ENCODE measurements around the gene TXNL4A.

Gene TXNL4A

GRCh38 chr18:79937103-79937860, 51.1 kb downstream of the TXNL4A start:
- Histone ChIP-seq H3K36me3 (ENCODE audit: insufficient read depth, low read length) (peaks cover 4% of the 10 kb centered on the region), H3K4me1 (ENCODE audit: insufficient read depth, low read length) (no peaks in the 10 kb centered on the region), H3K27me3 (ENCODE audit: control insufficient read depth in 1 of 2, insufficient read depth in 2 of 2, low read length in 2 of 2) (no peaks in the 10 kb centered on the region), H3K9ac (ENCODE audit: low read length) (no peak overlapping the region), H3K27ac (ENCODE audit: low read depth, low read length) (no peak overlapping the region), H3K4me3 (ENCODE audit: low read depth in 1 of 2, low read length in 2 of 2) (no peak overlapping the region), H3K9me3 (ENCODE audit: low read length) (peaks cover 6% of the 10 kb centered on the region)

- Histone ChIP-seq H3K9ac (ENCODE audit: low read length) (no peak overlapping the region), H3K9me3 (ENCODE audit: low read length) (peaks cover 6% of the 10 kb centered on the region), H3K27me3 (ENCODE audit: control insufficient read depth in 1 of 2, insufficient read depth in 2 of 2, low read length in 2 of 2) (no peaks in the 10 kb centered on the region), H3K27ac (ENCODE audit: low read depth, low read length) (no peak overlapping the region), H3K4me1 (ENCODE audit: insufficient read depth, low read length) (no peaks in the 10 kb centered on the region), H3K36me3 (ENCODE audit: insufficient read depth, low read length) (no peaks in the 10 kb centered on the region), H3K4me3 (ENCODE audit: low read depth in 1 of 2, low read length in 2 of 2) (no peak overlapping the region)
Observed at GRCh38 chr18:79936641-79937040, 51.7 kb downstream of the TXNL4A start.

GRCh38 chr18:79935925-79936324, 52.4 kb downstream of the TXNL4A start:
- no peak overlapping the region for H3K27ac ChIP-seq (ENCODE audit: low read depth, low read length)

GRCh38 chr18:79935499-79935898, 52.9 kb downstream of the TXNL4A start:
- Histone ChIP-seq H3K27me3 (ENCODE audit: control insufficient read depth in 1 of 2, insufficient read depth in 2 of 2, low read length in 2 of 2) (no peaks in the 10 kb centered on the region), H3K4me3 (ENCODE audit: low read depth in 1 of 2, low read length in 2 of 2) (no peak overlapping the region), H3K9ac (ENCODE audit: low read length) (no peak overlapping the region), H3K9me3 (ENCODE audit: low read length) (peaks cover 6% of the 10 kb centered on the region), H3K4me1 (ENCODE audit: insufficient read depth, low read length) (no peaks in the 10 kb centered on the region), H3K36me3 (ENCODE audit: insufficient read depth, low read length) (no peaks in the 10 kb centered on the region), H3K27ac (ENCODE audit: low read depth, low read length) (no peak overlapping the region)

More at GRCh38 chr18:79935925-79936324, 52.4 kb downstream of the TXNL4A start:
- H3K4me1 ChIP-seq (ENCODE audit: insufficient read depth, low read length) = no peaks in the 10 kb centered on the region
- peaks cover 6% of the 10 kb centered on the region for H3K9me3 ChIP-seq (ENCODE audit: low read length)
- no peak overlapping the region for H3K4me3 ChIP-seq (ENCODE audit: low read depth in 1 of 2, low read length in 2 of 2)
- H3K27me3 ChIP-seq (ENCODE audit: control insufficient read depth in 1 of 2, insufficient read depth in 2 of 2, low read length in 2 of 2) = no peaks in the 10 kb centered on the region
- H3K36me3 ChIP-seq (ENCODE audit: insufficient read depth, low read length) = no peaks in the 10 kb centered on the region
- H3K9ac ChIP-seq (ENCODE audit: low read length) = no peak overlapping the region

- Histone ChIP-seq H3K36me3 (ENCODE audit: insufficient read depth, low read length) (no peaks in the 10 kb centered on the region), H3K4me1 (ENCODE audit: insufficient read depth, low read length) (no peaks in the 10 kb centered on the region), H3K27ac (ENCODE audit: low read depth, low read length) (no peak overlapping the region)
Observed at GRCh38 chr18:79935098-79935480, 53.3 kb downstream of the TXNL4A start.

GRCh38 chr18:79934311-79935097, 53.9 kb downstream of the TXNL4A start:
- Histone ChIP-seq H3K27ac (ENCODE audit: low read depth, low read length) (no peak overlapping the region), H3K4me1 (ENCODE audit: insufficient read depth, low read length) (no peaks in the 10 kb centered on the region), H3K9me3 (ENCODE audit: low read length) (peaks cover 13% of the 10 kb centered on the region), H3K4me3 (ENCODE audit: low read depth in 1 of 2, low read length in 2 of 2) (no peak overlapping the region), H3K27me3 (ENCODE audit: control insufficient read depth in 1 of 2, insufficient read depth in 2 of 2, low read length in 2 of 2) (no peaks in the 10 kb centered on the region), H3K9ac (ENCODE audit: low read length) (no peak overlapping the region), H3K36me3 (ENCODE audit: insufficient read depth, low read length) (peaks cover under 1% of the 10 kb centered on the region)

More at GRCh38 chr18:79935098-79935480, 53.3 kb downstream of the TXNL4A start:
- H3K9ac ChIP-seq (ENCODE audit: low read length) = no peak overlapping the region
- peaks cover 7% of the 10 kb centered on the region for H3K9me3 ChIP-seq (ENCODE audit: low read length)
- H3K4me3 ChIP-seq (ENCODE audit: low read depth in 1 of 2, low read length in 2 of 2) = no peak overlapping the region
- H3K27me3 ChIP-seq (ENCODE audit: control insufficient read depth in 1 of 2, insufficient read depth in 2 of 2, low read length in 2 of 2) = no peaks in the 10 kb centered on the region

- Histone ChIP-seq H3K9me3 (ENCODE audit: low read length) (peaks cover 19% of the 10 kb centered on the region), H3K36me3 (ENCODE audit: insufficient read depth, low read length) (peaks cover 8% of the 10 kb centered on the region), H3K4me3 (ENCODE audit: low read depth in 1 of 2, low read length in 2 of 2) (no peak overlapping the region), H3K27me3 (ENCODE audit: control insufficient read depth in 1 of 2, insufficient read depth in 2 of 2, low read length in 2 of 2) (no peaks in the 10 kb centered on the region), H3K9ac (ENCODE audit: low read length) (no peak overlapping the region), H3K4me1 (ENCODE audit: insufficient read depth, low read length) (no peaks in the 10 kb centered on the region), H3K27ac (ENCODE audit: low read depth, low read length) (no peak overlapping the region)
Observed at GRCh38 chr18:79933765-79934164, 54.6 kb downstream of the TXNL4A start.

- H3K9ac ChIP-seq (ENCODE audit: low read length) = no peak overlapping the region
- H3K4me1 ChIP-seq (ENCODE audit: insufficient read depth, low read length) = no peaks in the 10 kb centered on the region
- H3K27me3 ChIP-seq (ENCODE audit: control insufficient read depth in 1 of 2, insufficient read depth in 2 of 2, low read length in 2 of 2) = no peaks in the 10 kb centered on the region
- peaks cover 19% of the 10 kb centered on the region for H3K9me3 ChIP-seq (ENCODE audit: low read length)
- peaks cover 16% of the 10 kb centered on the region for H3K36me3 ChIP-seq (ENCODE audit: insufficient read depth, low read length)
- H3K4me3 ChIP-seq (ENCODE audit: low read depth in 1 of 2, low read length in 2 of 2) = no peak overlapping the region
- H3K27ac ChIP-seq (ENCODE audit: low read depth, low read length) = no peak overlapping the region
Observed at GRCh38 chr18:79932907-79933306, 55.5 kb downstream of the TXNL4A start.

- H3K4me3 ChIP-seq (ENCODE audit: low read depth in 1 of 2, low read length in 2 of 2) = no peak overlapping the region
- peaks cover 19% of the 10 kb centered on the region for H3K9me3 ChIP-seq (ENCODE audit: low read length)
- H3K27me3 ChIP-seq (ENCODE audit: control insufficient read depth in 1 of 2, insufficient read depth in 2 of 2, low read length in 2 of 2) = no peaks in the 10 kb centered on the region
- no peaks in the 10 kb centered on the region for H3K4me1 ChIP-seq (ENCODE audit: insufficient read depth, low read length)
- H3K27ac ChIP-seq (ENCODE audit: low read depth, low read length) = no peak overlapping the region
- H3K9ac ChIP-seq (ENCODE audit: low read length) = no peak overlapping the region
- peaks cover 17% of the 10 kb centered on the region for H3K36me3 ChIP-seq (ENCODE audit: insufficient read depth, low read length)
Observed at GRCh38 chr18:79931475-79931874, 56.9 kb downstream of the TXNL4A start.

- peaks cover 19% of the 10 kb centered on the region for H3K9me3 ChIP-seq (ENCODE audit: low read length)
- H3K4me3 ChIP-seq (ENCODE audit: low read depth in 1 of 2, low read length in 2 of 2) = no peak overlapping the region
- H3K9ac ChIP-seq (ENCODE audit: low read length) = no peak overlapping the region
- peaks cover 2% of the 10 kb centered on the region for H3K4me1 ChIP-seq (ENCODE audit: insufficient read depth, low read length)
- peaks cover 17% of the 10 kb centered on the region for H3K36me3 ChIP-seq (ENCODE audit: insufficient read depth, low read length)
- no peak overlapping the region for H3K27ac ChIP-seq (ENCODE audit: low read depth, low read length)
- no peaks in the 10 kb centered on the region for H3K27me3 ChIP-seq (ENCODE audit: control insufficient read depth in 1 of 2, insufficient read depth in 2 of 2, low read length in 2 of 2)
Observed at GRCh38 chr18:79930020-79930642, 58.2 kb downstream of the TXNL4A start.

GRCh38 chr18:79928563-79928960, 59.8 kb downstream of the TXNL4A start:
- no peak overlapping the region for H3K4me3 ChIP-seq (ENCODE audit: low read depth in 1 of 2, low read length in 2 of 2)
- H3K27ac ChIP-seq (ENCODE audit: low read depth, low read length) = no peak overlapping the region
- H3K27me3 ChIP-seq (ENCODE audit: control insufficient read depth in 1 of 2, insufficient read depth in 2 of 2, low read length in 2 of 2) = no peaks in the 10 kb centered on the region
- peaks cover 5% of the 10 kb centered on the region for H3K4me1 ChIP-seq (ENCODE audit: insufficient read depth, low read length)
- no peak overlapping the region for H3K9ac ChIP-seq (ENCODE audit: low read length)
- H3K9me3 ChIP-seq (ENCODE audit: low read length) = peaks cover 19% of the 10 kb centered on the region
- peaks cover 21% of the 10 kb centered on the region for H3K36me3 ChIP-seq (ENCODE audit: insufficient read depth, low read length)
